GM19239 (cell line): ENCODE measurements around the gene ZNF485.
"Not testable (repeated sequence)": the region's sequence is repeated elsewhere in the genome, so short reads cannot be mapped to it uniquely, and the experiment has no call there.

Experiments used
- DNase-seq: peaks from one replicate; pipeline ENCODE4 v3.0.0; 2011; ENCODE audit warnings: low spot score; ENCODE audit not compliant: insufficient read length
- FAIRE-seq: peaks from 2 replicates; lab custom pipeline; 2011; peaks lifted over from hg19 to GRCh38; lab: Jason Lieb, UNC

The ZNF485 gene

DNA sequence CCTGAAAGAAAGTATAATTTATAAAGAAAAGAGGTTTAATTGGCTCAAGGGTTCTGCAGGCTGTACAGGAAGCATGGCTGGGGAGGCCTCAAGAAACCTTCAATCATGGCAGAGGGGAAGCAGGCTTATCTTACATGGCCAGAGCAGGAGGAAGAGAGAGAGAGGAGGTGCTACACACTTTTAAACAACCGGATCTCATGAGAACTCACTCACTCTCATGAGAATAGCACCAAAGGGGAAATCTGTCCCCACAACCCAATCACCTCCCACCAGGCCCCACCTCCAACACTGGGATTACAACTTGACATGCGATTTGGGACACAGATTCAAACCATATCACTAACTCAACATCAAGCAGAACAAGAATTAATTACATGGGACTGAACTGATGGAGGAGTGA is 6.9 kb upstream of the ZNF485 start:
- no peak for FAIRE-seq
- DNase-seq = no peak

DNA sequence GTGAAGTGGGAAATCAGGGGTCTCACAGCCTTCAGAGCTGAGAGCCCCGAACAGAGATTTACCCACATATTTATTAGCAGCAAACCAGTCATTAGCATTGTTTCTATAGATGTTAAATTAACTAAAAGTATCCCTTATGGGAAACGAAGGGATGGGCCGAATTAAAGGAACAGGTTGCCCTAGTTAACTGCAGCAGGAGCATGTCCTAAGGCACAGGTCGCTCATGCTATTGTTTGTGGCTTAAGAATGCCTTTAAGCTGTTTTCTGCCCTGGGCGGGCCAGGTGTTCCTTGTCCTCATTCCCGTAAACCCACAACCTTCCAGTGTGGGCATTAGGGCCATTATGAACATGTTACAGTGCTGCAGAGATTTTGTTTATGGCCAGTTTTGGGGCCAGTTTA is 4.7 kb upstream of the ZNF485 start:
- FAIRE-seq = not testable (repeated sequence)

DNA sequence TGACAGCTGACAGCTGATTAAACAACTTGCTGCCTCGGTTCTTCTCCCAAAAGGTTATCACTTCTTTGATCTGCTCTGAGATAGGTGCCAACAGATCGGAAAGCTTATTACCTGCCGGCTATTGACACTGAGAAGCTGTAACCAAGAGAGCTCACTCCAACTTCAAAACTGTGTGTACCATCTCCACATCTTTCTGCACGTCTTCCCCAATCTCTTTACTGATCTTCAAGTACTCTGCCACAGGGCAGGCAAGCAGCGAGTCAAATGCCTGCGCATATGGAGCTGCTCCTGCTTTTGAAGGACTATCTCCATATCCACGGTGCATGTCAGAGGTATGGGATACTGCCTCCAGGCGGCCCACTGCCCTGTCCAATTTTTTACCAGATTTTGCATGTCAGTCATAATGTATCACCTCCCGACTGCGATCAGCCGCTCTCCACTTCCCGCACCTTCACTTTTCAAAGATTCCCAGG is 352 bp upstream of the ZNF485 start:
- FAIRE-seq = no peak
- DNase-seq = no peak

More for the DNA sequence above, 4.7 kb upstream of the ZNF485 start:
- not testable (repeated sequence) for DNase-seq

DNA sequence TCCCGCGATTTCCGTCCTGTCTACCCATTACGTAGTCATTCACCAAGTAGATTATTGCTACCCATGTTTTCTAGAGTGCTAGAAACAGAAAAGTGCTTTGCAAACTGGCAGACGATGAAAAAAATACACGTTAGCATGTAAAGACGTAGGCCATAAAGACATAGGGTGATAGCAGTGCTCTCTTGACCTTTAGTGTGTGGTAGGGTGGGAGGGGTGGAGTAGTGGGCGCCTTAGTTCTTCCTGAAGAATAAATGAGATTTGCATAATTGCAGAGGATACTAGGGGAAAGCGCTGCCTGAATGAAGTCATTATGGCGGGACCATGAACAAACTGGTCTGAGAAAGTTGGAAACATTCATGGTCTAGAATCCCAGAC is 948 bp downstream of the ZNF485 start:
- no peak for DNase-seq

DNA sequence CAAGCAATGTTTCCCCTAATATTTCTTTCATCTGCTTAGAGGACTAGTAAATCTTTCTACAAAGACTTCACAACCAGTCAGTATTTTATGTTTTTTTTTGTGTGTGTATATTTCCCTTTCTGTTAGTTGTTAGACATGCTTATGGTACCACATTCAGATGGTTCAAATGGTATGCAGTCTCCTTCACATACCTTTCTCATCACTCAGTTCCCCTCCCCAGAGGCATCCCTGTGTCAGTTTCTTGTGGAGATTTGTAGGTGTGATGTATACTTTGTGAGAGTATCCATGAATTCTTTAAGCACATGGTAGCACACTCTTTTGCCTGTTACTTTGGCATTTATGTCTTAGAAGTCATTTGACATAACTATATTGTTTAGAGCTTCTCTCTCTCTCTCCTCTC is 4.4 kb downstream of the ZNF485 start:
- FAIRE-seq = no peak

More for the DNA sequence above, 948 bp downstream of the ZNF485 start:
- no peak for FAIRE-seq

DNA sequence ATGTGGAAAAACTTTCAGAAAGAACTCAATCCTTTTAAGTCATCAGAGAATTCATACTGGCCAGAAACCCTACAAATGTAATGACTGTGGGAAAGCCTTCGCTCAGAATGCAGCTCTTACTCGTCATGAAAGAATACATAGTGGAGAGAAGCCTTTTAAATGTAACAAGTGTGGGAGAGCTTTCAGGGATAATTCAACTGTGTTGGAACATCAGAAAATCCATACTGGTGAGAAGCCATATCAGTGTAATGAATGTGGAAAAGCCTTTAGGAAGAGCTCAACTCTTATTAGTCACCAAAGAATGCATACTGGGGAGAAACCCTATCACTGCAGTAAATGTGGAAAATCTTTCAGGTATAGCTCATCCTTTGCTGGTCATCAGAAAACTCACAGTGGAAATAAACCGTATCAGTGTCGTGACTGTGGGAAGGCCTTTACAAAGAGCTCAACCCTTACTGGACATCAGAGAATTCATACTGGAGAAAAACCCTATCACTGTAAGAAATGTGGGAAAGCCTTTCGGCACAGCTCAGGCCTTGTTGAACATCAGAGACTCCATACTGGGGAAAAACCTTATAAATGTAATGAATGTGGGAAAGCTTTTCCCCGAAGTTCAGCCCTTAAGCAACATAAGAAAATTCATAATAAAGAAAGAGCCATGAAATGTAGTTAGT is 10.6 kb downstream of the ZNF485 start:
- no peak for DNase-seq
- FAIRE-seq = no peak

More for the DNA sequence above, 4.4 kb downstream of the ZNF485 start:
- no peak for DNase-seq

DNA sequence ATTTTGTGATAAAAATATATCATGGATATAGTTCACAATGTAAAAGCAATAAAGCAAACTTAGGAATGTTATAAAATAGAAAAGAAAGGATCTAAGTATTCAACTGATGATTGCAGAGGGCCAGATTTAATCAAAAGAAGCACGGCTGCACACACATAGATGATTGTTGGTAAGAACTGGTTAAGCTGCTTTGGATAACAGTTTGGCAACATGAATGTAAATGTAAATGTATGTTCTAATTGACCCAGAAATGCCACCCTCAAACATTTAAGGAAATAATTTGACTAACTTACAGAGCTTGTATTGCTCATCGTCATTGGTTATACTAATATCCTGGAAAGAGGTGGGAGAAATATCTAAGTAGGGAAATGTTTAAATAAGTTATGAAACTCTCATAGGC is 13.1 kb downstream of the ZNF485 start:
- FAIRE-seq (no peak), DNase-seq (no peak)

DNA sequence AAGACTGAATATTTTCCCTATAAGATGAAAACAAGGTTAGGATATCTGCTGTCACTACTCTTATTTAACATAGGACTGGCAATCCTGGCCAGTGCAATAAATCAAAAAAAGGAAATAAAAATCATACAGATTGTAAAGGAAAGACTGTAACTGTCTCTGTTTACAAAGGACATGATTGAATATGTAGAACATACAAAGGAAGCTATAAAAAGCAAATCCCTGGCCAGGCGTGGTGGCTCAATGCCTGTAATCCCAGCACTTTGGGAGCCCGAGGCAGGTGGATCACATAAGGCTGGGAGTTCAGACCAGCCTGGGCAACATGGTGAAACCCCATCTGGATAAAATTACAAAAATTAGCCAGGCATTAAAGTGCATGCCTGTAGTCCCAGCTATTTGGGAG is 15.8 kb downstream of the ZNF485 start:
- DNase-seq (no peak), FAIRE-seq (no peak)

DNA sequence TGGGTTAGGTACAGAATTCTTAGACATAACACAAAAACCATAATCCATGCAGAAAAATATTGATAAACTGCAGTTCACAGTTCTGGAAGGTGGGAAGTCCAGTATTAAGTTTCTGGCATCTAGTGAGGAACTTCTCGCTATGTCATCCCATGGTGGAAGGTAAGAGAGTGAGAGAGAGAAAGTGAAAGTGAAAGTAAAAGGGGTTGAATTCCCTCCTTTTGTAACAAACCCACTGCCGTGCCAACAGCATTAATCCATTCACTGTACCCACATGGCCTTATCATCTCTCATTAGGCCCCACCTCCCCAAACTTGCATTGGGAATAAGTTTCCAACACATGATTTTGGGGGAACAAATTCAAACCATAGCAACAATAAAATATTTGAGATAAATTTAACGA is 17.1 kb downstream of the ZNF485 start:
- no peak for FAIRE-seq

DNA sequence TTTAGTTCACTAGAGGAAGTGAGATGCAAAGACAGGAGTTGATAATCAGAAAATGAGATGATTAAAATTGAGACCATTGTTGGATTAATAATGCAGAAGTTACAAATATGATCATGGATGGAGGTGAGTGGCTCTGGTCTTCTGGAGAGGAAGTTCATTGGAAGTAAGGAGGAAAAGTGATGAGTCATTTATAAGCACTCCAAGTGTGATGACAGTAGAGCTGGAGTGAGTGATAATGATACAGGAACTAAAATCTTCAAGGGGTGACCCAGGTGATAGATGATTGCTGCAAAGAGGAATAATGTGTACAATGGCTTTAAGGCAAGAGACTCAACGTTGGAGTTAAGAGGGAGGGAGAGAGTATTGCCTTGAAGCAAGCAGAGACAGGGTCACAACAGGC is 21.7 kb downstream of the ZNF485 start:
- FAIRE-seq (no peak), DNase-seq (no peak)

More for the DNA sequence above, 17.1 kb downstream of the ZNF485 start:
- DNase-seq = no peak

DNA sequence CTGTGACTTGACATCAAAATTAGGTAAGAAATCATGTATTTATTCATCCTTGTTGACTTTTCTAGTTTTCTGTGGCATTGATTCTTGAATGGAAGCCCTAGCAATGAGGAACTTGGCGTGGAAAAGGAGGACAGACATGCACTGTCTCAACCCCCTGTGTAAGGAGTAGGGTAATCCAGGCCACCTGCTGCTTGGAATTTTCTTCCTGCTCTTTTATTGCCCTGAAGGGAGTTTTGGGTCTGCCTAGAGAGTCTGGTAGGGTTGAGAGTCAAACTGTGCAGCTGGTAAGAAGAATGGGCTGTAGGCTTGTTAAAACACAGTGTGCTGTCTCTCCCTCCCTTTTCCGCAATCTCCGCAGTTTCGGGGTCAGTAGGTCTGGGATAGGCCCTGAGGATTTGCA is 22.7 kb downstream of the ZNF485 start:
- FAIRE-seq (no peak), DNase-seq (no peak)

DNA sequence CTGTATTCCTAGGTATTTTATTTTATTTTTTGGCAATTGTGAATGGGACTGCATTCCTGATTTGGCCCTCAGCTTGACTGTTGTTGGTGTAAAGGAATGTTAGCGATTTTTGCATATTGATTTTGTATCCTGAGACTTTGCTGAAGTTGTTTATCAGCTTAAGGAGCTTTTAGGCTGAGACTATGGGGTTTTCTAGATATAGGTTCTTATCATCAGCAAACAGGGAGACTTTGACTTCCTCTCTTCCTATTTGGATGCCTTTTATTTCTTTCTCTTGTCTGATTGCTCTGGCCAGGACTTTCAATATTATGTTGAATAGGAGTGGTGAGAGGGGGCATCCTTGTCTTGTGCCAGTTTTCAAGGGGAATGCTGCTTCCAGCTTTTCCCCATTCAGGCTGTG is 29.6 kb downstream of the ZNF485 start:
- not testable (repeated sequence) for FAIRE-seq, DNase-seq

DNA sequence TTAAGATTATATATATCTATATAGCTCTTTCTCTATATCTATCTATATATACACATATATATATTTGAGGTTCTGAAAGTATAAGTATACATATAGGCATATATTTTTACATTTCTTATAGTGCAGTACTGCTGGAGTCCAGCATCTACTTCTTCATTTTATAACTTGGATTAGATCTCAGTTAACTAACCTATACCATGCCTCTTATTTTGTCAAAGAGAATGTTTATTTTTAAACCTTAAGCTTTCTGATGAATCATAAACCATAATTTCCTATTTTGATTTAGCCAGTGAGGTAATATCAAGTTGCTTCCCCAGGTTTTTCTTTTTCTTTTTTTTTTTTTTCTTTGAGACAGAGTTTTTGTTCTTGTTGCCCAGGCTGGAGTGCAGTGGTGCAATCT is 34.4 kb downstream of the ZNF485 start:
- FAIRE-seq (no peak), DNase-seq (no peak)

DNA sequence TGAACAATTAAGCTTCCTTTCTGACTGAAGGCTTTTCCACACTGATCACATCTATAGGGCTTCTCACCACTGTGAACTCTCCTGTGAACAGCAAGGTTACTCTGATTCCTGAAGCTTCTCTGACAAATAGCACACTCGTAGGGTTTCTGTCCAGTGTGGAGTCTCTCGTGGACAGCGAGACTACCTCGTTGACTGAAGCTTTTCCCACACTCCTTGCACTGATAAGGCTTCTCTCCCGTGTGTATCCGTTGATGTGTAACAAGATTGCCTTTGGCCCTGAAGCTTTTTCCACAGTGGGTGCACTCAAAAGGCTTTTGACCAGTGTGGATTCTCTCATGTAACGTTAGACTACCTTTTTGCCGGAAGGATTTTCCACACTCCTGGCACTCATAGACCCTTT is 38.0 kb downstream of the ZNF485 start:
- DNase-seq = no peak
- no peak for FAIRE-seq

DNA sequence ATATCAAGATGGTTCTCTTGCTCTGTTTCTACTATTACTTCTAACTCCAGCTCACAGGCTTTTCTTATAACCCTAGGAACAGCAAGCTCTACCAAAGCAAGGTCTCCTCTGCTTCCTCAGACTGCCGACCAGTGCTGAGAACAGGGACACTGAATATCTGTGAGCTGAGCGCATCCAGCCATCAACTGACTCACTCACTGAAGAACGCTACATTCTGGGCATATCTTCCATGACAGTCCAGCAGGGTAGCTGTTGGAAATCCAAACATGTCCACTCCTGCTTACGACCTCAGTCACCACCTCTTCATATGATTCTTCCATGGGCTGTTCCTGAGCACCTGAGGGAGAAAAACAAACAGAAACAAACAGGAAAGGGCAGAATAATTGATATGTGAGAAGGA is 39.6 kb downstream of the ZNF485 start:
- DNase-seq (no peak), FAIRE-seq (no peak)

DNA sequence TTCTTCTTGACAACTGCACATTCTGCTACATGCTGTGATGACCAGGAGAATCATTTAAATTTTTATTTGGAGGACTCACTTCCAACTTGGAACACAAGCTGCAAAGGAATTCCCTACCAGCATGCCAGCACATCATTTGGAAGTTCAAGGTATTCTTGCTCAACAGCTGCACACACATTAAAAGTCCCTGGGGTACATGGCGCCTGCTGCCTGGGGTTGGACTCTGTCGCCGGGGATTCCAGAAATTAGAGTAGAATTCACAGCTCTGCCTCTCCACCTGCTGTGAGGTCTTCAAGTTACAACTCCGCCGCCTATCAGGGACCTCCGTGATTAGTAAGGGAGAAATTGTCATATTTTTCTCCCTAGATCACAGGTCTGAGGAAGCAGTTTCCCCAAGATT is 41.3 kb downstream of the ZNF485 start:
- no peak for FAIRE-seq

DNA sequence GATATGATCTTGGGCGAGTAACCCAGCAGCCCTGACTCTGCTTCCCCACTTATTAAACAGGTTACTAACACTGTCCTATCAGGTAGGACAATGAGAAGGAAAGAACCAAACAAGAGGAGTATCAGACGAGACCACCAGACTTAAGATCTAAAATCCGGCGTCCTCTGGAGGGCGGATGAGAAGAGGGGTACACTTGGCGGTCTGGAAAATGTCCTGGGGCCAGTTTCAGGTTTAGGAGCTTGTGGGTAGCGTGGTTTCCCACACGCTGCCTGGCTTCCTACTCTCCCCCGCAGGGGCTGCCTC is 41.8 kb downstream of the ZNF485 start:
- DNase-seq (no peak), FAIRE-seq (no peak)

More for the DNA sequence above, 41.3 kb downstream of the ZNF485 start:
- no peak for DNase-seq

DNA sequence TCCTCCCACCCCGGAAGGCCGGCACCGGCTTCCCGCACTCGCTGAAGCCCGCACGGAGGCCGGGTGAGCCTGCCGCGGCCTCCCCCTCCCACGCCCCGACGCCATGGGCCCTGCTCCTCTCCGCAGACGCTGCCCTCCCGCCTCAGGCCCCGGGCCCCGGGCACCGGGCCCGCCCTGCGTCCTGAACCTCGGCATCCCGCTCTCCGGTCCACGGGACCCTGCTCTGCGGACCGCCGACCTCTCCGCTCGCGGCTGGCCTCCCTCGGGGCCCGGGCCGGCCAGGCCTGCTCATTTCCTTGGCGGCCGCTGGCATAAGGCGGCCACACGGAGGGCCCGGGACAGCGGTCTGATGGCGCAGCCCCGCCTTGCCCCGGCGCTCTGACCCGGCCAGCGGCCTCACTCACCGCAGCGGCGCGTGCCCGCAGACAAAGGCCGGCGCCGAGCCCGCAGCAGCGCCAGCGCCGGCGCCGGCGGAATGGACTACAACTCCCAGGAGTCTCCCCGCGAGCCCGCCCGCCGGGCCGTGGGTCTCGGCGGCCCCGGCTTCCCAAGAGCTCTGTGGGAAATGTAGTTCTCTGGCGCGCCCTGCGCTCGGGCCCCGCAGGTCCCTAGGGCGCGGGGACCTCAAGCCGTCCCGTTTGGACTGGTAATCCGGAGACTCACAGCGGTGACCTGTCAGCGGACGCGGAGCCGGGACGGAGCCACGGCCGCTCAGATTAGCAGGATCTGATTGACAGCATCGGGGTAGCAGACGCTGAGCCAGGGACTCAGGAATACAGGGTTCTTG is 42.4 kb downstream of the ZNF485 start, which contains the start of gene ZNF32:
Gene ZNF32 (minus strand): TSS at position 484 of the 787 bp plus-strand sequence. CDS start 2,748 bp downstream, outside the sequence.
- DNase-seq (peak; percentile 90), FAIRE-seq (no peak)

DNA sequence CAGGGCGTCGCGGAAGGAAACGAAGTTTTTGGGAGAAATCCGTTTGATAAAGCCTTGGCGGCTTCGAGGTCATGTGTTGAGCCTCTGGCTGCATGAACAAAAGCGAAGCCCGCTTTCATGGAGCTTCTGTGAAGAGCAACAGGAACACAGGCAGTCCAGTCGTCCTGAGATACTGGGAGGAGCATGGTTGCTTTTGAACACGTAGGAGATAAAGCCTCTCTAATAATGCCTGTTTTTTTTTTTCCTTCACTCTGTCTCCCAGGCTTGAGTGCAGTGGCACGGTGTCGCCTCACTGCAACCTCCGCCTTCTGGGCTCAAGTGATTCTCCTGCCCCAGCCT is 42.9 kb downstream of the ZNF485 start:
- DNase-seq (no peak), FAIRE-seq (no peak)

DNA sequence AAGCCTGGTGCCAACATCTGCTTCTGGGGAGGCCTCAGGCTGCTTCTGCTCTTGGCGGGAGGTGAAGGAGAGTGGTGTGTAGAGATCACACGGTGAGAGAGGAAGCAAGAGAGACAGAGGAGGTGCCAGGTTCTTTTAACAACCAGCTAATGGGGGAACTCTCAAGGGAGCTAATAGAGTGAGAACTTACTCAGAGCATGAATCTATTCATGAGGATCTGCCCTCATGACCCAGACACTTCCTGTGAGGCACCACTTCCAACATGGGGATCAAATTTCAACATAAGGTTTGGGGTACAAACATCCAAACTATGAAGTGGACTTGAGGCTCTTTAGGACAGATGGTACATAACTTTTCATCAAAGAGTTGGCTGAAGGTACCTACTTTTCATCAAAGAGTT is 47.5 kb downstream of the ZNF485 start:
- DNase-seq = no peak
- no peak for FAIRE-seq

DNA sequence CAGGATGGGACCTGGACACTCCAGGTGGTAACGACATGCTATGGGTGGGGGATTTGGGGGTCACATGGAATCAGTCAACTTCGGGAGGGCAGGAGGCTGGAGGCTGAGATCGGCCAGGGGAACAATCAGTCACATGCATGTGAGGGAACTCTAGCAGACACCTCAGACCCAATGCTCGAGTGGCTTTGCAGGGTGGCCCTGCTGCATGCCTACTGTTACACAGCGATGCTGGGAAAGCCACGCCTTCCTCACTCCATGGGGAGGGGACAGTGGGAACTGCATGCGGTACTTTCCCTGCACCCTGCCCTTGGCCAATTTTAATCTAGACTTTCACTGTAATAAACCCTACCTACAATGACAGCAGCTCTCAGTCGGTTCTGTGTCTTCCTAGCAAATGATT is 49.1 kb downstream of the ZNF485 start:
- DNase-seq (no peak), FAIRE-seq (no peak)

DNA sequence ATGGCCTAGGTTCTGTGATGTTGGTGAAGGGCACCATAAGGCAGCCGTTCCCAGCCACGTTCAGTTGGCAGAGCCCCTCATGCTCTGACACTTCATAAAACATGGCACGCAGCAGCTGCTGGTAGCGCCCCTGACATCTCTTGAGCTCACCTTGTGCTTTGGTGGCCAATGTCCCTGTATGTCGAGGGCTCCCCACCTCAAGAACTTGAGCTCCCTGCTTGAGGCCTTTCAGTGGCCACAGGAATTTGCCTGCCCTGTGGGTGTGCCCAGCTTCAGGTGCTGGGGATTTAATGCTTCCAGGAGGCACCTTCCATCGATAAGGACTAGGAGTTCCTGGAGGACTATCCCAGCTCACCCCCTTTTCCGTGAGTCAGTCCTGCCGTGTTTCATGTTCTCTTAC is 52.0 kb downstream of the ZNF485 start:
- FAIRE-seq (no peak), DNase-seq (no peak)
